Spinal cord (tissue), 10 donors: ENCODE results near the gene FABP6. TPM values are rescaled to one million over a fixed set of nuclear protein-coding genes. Genes with fewer than 3 reads are reported as not detected.
A peak's percentile ranks its signal among the peaks of the same experiment; 100 is the strongest.

ENCODE experiments used
- DNase-seq, 6 donors: peaks; one replicate each; pipeline versions ENCODE4 v3.0.0 to v3.0.0-alpha.2; 2013 to 2015; ENCODE audit warnings: low spot score in 6 of 6, low read depth in 4 of 6
- H3K27ac ChIP-seq: one replicate; pipeline ENCODE4 v1.5.1; 2013; ENCODE audit warnings: low read depth, low read length, control low read depth
- H3K27me3 ChIP-seq: one replicate; pipeline ENCODE4 v1.6.1; 2013; ENCODE audit warnings: low read length; ENCODE audit not compliant: control insufficient read depth, insufficient read depth
- H3K36me3 ChIP-seq: one replicate; pipeline ENCODE4 v1.6.1; 2013; ENCODE audit warnings: low read length; ENCODE audit not compliant: control insufficient read depth, insufficient read depth
- H3K4me1 ChIP-seq: one replicate; pipeline ENCODE4 v1.6.1; 2013; ENCODE audit warnings: low read length; ENCODE audit not compliant: control insufficient read depth, insufficient read depth
- H3K4me3 ChIP-seq: one replicate; pipeline ENCODE4 v1.5.1; 2013; ENCODE audit warnings: low read depth, low read length, control low read depth
- H3K9me3 ChIP-seq: one replicate; pipeline ENCODE4 v1.6.1; 2013; ENCODE audit warnings: low read length; ENCODE audit not compliant: control insufficient read depth, insufficient read depth
- WGBS: methylation state at CpG from one replicate; pipeline ENCODE4 v1.1.5; 2013; ENCODE audit warnings: missing lambda C conversion rate; ENCODE audit not compliant: insufficient coverage; 5-methylcytosine and 5-hydroxymethylcytosine counted together
- polyA plus RNA-seq, 2 donors: library from polyadenylated mRNA; unstranded; fragments of 120-200 nt; gene quantifications; one replicate each; pipeline ENCODE4 v1.2.1, GENCODE V29; 2013; ENCODE audit not compliant: insufficient read length in 2 of 2
- total RNA-seq, 2 donors: library from RNA; depleted of rRNA in 1 of 2; stranded (reverse); fragments of 120-200 nt in 1 of 2; fragments of >200 nt in 1 of 2; gene quantifications; one replicate each; pipeline versions ENCODE4 v1.2.3 to v1.2.4, GENCODE V29; 2013 to 2014
- donor health status: healthy.

FABP6 gene
- total and polyA plus RNA-seq, 4 donors, result 2.8 to 6.4 (median 3.9) TPM

DNA sequence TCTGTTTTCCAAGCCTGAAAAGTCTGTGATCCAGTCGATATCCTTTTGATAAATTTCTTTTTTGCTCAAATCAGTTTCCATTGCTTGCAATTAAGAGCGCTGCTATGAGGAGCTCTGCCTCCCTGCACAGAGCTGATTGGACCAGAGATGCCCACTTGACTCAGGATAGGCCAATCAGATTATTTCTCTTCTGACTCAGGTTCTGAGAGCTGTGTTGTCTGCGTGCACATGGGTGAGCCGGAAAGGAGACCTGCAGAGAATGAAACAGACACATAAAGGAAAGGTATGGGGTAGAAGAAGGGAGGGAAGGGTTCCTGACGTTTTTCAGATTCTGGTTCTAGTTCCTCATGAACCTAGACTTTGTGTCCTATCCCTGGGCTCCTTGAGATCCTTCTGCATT is 15.8 kb upstream of the FABP6 start:
- H3K36me3 ChIP-seq, result no peaks in the 10 kb centered on the region
- no peak overlapping the region for H3K4me3 ChIP-seq
- no peaks in the 10 kb centered on the region for H3K9me3 ChIP-seq
- DNase-seq, result peak in 1 of 6 donors; percentile 25
- H3K4me1 ChIP-seq, result no peaks in the 10 kb centered on the region
- no peak overlapping the region for H3K27ac ChIP-seq
- 82% methylated on average over 5 of the region's 5 CpGs for WGBS
- H3K27me3 ChIP-seq, result no peaks in the 10 kb centered on the region

- 90% methylated on average over 2 of the region's 4 CpGs for WGBS
- H3K27ac ChIP-seq, result no peak overlapping the region
- H3K36me3 ChIP-seq, result no peaks in the 10 kb centered on the region
Observed at GRCh38 chr5:160219356-160219755, 9.9 kb upstream of the FABP6 start.

GRCh38 chr5:160221082-160221481 is 8.2 kb upstream of the FABP6 start:
- Histone ChIP-seq H3K27me3 (no peaks in the 10 kb centered on the region), H3K27ac (no peak overlapping the region), H3K4me1 (no peaks in the 10 kb centered on the region), H3K9me3 (no peaks in the 10 kb centered on the region), H3K4me3 (no peak overlapping the region), H3K36me3 (no peaks in the 10 kb centered on the region)
- DNase-seq, result no peak
- WGBS, result 92% methylated on average over 1 of the region's 3 CpGs

More at GRCh38 chr5:160219356-160219755, 9.9 kb upstream of the FABP6 start:
- H3K9me3 ChIP-seq, result no peaks in the 10 kb centered on the region
- no peak for DNase-seq
- no peak overlapping the region for H3K4me3 ChIP-seq
- no peaks in the 10 kb centered on the region for H3K4me1 ChIP-seq
- no peaks in the 10 kb centered on the region for H3K27me3 ChIP-seq

DNA sequence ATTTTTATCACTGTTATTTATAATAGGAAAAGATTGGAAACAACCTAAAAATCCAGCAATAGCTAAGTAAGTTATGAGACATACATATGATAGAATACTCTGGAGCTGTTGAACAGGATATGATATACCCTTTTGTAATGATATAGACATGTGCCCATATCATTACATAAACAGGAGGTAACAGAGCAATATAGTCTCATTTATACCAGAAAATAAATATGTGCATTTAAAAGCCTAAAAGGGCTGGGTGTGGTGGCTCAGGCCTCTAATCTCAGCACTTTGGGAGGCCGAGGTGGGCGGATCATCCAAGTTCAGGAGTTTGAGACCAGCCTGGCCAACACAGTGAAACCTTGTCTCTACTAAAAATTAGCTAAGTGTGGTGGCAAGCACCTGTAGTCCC is 2.3 kb upstream of the FABP6 start:
- H3K4me1 ChIP-seq, result no peaks in the 10 kb centered on the region
- 90% methylated on average over 2 of the region's 2 CpGs for WGBS
- H3K9me3 ChIP-seq, result no peaks in the 10 kb centered on the region
- H3K36me3 ChIP-seq, result no peaks in the 10 kb centered on the region
- no peaks in the 10 kb centered on the region for H3K27me3 ChIP-seq
- H3K4me3 ChIP-seq, result no peak overlapping the region
- DNase-seq, result no peak
- H3K27ac ChIP-seq, result no peak overlapping the region

GRCh38 chr5:160230686-160231527 is 1.6 kb downstream of the FABP6 start:
- no peak overlapping the region for H3K27ac ChIP-seq
- 86% methylated on average over 8 of the region's 9 CpGs for WGBS
- H3K27me3 ChIP-seq, result no peaks in the 10 kb centered on the region
- H3K36me3 ChIP-seq, result no peaks in the 10 kb centered on the region
- no peaks in the 10 kb centered on the region for H3K9me3 ChIP-seq
- DNase-seq, result no peak
- H3K4me3 ChIP-seq, result no peak overlapping the region
- H3K4me1 ChIP-seq, result no peaks in the 10 kb centered on the region

GRCh38 chr5:160231783-160232342 is 2.6 kb downstream of the FABP6 start:
- 87% methylated on average over 8 of the region's 10 CpGs for WGBS
- Histone ChIP-seq H3K27ac (no peak overlapping the region), H3K4me1 (no peaks in the 10 kb centered on the region), H3K27me3 (no peaks in the 10 kb centered on the region), H3K9me3 (no peaks in the 10 kb centered on the region), H3K36me3 (no peaks in the 10 kb centered on the region), H3K4me3 (no peak overlapping the region)
- no peak for DNase-seq

DNA sequence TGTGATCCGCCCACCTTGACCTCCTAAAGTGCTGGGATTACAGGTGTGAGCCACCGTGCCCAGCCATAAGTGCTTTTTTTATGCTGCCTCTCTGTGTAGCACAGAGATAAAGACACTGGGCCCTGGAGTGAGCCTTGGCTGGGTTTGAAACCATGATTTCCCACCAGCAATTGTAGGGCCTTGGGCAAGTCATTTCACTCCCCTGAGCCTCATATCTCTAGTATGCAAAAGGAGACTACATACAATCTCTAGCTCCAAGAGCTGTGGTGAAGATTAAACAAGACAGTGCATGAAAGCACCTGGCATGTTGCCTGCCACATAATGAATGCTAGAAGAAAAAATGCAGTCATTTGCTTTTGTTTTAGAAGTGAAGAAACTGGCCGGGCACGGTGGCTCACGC is 3.9 kb downstream of the FABP6 start:
- no peaks in the 10 kb centered on the region for H3K4me1 ChIP-seq
- DNase-seq, result no peak
- H3K27me3 ChIP-seq, result no peaks in the 10 kb centered on the region
- no peaks in the 10 kb centered on the region for H3K9me3 ChIP-seq
- no peak overlapping the region for H3K27ac ChIP-seq
- H3K36me3 ChIP-seq, result no peaks in the 10 kb centered on the region
- no peak overlapping the region for H3K4me3 ChIP-seq
- WGBS, result 76% methylated on average over 5 of the region's 5 CpGs

DNA sequence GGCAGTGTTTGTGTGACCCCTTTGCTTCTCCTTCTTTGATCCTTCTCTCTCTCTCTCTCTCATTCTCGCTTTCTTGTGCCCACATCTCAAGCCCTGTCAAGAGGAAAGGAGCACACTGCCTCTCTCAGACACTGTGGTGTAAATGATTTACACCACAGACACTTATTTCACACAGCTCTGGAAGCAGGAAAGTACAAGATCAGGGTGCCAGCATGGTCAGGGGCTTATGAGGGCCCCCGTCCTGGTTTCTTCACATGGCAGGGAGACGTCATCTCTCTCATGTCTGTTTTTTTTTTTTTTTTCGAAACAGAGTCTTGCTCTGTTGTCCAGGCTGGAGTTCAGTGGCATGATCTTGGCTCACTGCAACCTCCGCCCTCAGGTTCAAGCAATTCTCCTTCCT is 6.4 kb downstream of the FABP6 start:
- no peak for DNase-seq
- H3K9me3 ChIP-seq, result no peaks in the 10 kb centered on the region
- no peak overlapping the region for H3K4me3 ChIP-seq
- H3K27me3 ChIP-seq, result no peaks in the 10 kb centered on the region
- H3K36me3 ChIP-seq, result no peaks in the 10 kb centered on the region
- H3K27ac ChIP-seq, result no peak overlapping the region
- WGBS, result 95% methylated on average over 2 of the region's 5 CpGs
- no peaks in the 10 kb centered on the region for H3K4me1 ChIP-seq

DNA sequence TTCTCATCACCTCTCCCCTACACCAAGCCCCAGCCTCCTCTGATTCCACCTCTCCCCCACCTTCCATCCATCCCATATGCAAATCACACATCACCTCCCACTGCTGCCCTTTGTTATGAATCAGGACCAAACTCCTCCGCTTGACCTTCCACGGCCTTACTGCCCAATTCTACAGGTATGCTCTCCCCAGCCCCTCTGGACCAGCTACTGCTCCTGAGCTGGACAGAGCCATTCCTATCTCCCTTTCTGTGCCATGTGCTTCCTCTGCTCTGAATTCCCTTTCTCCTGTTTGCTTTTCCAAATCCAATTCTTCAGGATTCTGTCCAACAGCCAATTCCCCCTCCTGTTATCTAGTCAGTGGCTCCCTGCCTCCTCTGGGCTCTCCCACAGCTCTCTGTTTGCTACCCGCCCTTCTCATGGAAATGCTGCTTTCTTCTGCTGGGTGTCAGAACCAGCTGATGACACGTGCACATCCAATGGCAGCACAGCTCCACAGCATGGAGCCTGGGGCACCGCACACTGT is 8.3 kb downstream of the FABP6 start:
- Histone ChIP-seq H3K9me3 (no peaks in the 10 kb centered on the region), H3K27ac (no peak overlapping the region), H3K36me3 (no peaks in the 10 kb centered on the region), H3K4me3 (no peak overlapping the region), H3K4me1 (no peaks in the 10 kb centered on the region), H3K27me3 (no peaks in the 10 kb centered on the region)
- peak in 1 of 6 donors; percentile 41 for DNase-seq
- WGBS, result 54% methylated on average over 4 of the region's 5 CpGs

GRCh38 chr5:160240350-160240749 is 11.0 kb downstream of the FABP6 start:
- WGBS, result 52% methylated on average over 2 of the region's 3 CpGs
- no peak overlapping the region for H3K27ac ChIP-seq
- no peak overlapping the region for H3K4me3 ChIP-seq
- no peaks in the 10 kb centered on the region for H3K4me1 ChIP-seq
- no peaks in the 10 kb centered on the region for H3K36me3 ChIP-seq
- DNase-seq, result peak in 1 of 6 donors; percentile 41
- no peaks in the 10 kb centered on the region for H3K9me3 ChIP-seq
- H3K27me3 ChIP-seq, result no peaks in the 10 kb centered on the region
